ENCODE results near the gene AREL1.

DNA sequence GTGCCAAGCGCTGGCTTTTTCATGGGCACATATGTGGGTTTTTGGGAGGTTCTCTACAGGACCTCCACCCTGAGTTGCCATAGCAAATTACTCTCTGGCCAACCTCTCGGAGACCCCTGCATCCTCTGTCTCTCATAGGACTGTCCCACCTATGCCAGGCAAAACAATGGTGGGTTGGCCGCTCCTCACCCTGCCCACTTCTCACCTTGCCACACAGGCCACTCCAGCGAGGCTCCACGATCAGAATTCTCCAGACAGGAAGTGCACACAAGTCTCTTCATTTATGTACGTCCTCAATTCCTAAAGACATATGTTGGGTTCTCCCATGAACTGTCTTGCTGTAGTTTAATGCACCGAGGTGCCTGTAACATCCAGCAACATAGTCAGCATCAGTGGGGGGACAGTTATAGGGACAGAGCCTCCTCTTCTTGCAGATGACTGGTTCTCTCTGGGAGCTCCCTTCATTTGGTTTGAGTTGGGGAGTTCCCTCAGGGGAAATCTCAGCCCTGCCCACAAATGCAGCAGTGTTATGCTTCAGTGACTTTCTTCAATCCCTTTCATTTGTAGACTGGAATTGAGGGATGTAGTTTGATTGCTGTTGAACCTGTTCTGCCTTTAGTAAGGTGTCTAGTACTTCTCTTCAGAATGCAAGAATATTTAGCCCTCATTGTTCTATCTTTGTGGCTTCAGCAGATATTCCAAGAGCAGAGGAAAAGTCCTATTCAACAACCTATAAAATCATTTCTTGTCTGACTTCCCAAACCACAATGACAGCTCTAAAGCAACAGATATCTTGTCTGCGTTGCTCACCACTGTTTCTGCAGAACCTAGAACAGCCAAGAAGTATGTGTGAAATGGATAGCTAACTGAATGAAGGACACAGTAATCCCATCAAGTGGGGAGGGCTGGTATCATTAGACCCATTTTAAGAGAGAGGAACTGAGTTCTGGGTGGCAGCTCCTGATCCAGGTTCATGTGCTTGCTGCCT, 98.1 kb downstream of the AREL1 start:
- TF ChIP-seq EZH2 (IDR thresholded peaks at IDR 0.05; ENCODE audit: insufficient read depth, poor library complexity, severe bottlenecking), result no peak
- no peak for TF ChIP-seq EZH2phosphoT487 (IDR thresholded peaks at IDR 0.05; ENCODE audit: insufficient read depth, low read depth)
